SK-MEL-5 (cell line): Measurements from ENCODE around the gene CCPG1. TPM values are rescaled to one million over a fixed set of nuclear protein-coding genes. Genes with fewer than 3 reads are reported as not detected.
A peak's percentile ranks its signal among the peaks of the same experiment; 100 is the strongest.
"Not testable (repeated sequence)": the region's sequence is repeated elsewhere in the genome, so short reads cannot be mapped to it uniquely, and the experiment has no call there.

ENCODE experiments used
- DNase-seq: peaks from one replicate; pipeline ENCODE4 v3.0.0-alpha.2; 2016; ENCODE audit warnings: low read depth, low spot score
- in situ Hi-C: cut with HindIII; loops from 2 replicates; pipeline ENCODE4 v1.10.0; 2016; ENCODE audit warnings: low sequenced_read_pairs, high pct_unique_total_duplicates, low pct_unique_long_range_greater_than_20kb
- polyA plus RNA-seq, 2 experiments: library from polyadenylated mRNA; depleted of rRNA; stranded (reverse); fragments of >200 nt; gene quantifications; 2 replicates each; pipeline ENCODE4 v1.2.3, GENCODE V29; 2015
- total RNA-seq: library from RNA; depleted of rRNA; stranded (reverse); fragments of >200 nt; shearing (Covaris generic); gene quantifications from 2 replicates; pipeline ENCODE4 v1.2.3, GENCODE V29; 2014; rRNA removed

Gene CCPG1
- 61.7 and 69.8 TPM in 2 replicates for total RNA-seq
- polyA plus RNA-seq (2015; cell fraction: cytosol; rRNA removed) = 41.8 and 48.7 TPM in 2 replicates
- 19.9 and 24.5 TPM in 2 replicates for polyA plus RNA-seq (2015; cell fraction: nucleus; rRNA removed)

GRCh38 chr15:55408012-55408928 is at the start of gene CCPG1, which contains the start of gene PIERCE2:
Gene CCPG1 (minus strand): TSS chr15:55408359. CDS start chr15:55389424, 18,935 bp downstream.
Gene PIERCE2 (plus strand): TSS chr15:55408495. CDS start chr15:55408769, 274 bp downstream.
- DNase-seq = peak; percentile 91
- in situ Hi-C loops = no loop called here

- in situ Hi-C loops = no loop called here
- no peak for DNase-seq
Measured at GRCh38 chr15:55457401-55458022, 49.4 kb upstream of the CCPG1 start.

- in situ Hi-C loops, DNase-seq: not testable (repeated sequence)
Measured at GRCh38 chr15:55447030-55447394, 38.9 kb upstream of the CCPG1 start.

- in situ Hi-C loops, DNase-seq: not testable (repeated sequence)
Measured at GRCh38 chr15:55446379-55447029, 38.3 kb upstream of the CCPG1 start.

GRCh38 chr15:55445936-55446335 is 37.8 kb upstream of the CCPG1 start:
- DNase-seq, in situ Hi-C loops: not testable (repeated sequence)

GRCh38 chr15:55443141-55443540 is 35.0 kb upstream of the CCPG1 start:
- in situ Hi-C loops, DNase-seq: not testable (repeated sequence)

- peak; percentile 79 for DNase-seq
- in situ Hi-C loops = no loop called here
Measured at GRCh38 chr15:55434989-55435825, 27.0 kb upstream of the CCPG1 start.

- in situ Hi-C loops = no loop called here
- no peak for DNase-seq
Measured at GRCh38 chr15:55422089-55422488, 13.9 kb upstream of the CCPG1 start.

- DNase-seq = no peak
- in situ Hi-C loops = no loop called here
Measured at GRCh38 chr15:55420171-55420866, 12.2 kb upstream of the CCPG1 start.

- in situ Hi-C loops, DNase-seq: not testable (repeated sequence)
Measured at GRCh38 chr15:55417678-55418077, 9.5 kb upstream of the CCPG1 start.

- DNase-seq = not testable (repeated sequence)
Measured at GRCh38 chr15:55408976-55409375, 817 bp upstream of the CCPG1 start.

GRCh38 chr15:55407498-55408011 is 604 bp downstream of the CCPG1 start:
- in situ Hi-C loops = no loop called here
- DNase-seq = peak; percentile 69

More at GRCh38 chr15:55408976-55409375, 817 bp upstream of the CCPG1 start:
- in situ Hi-C loops = not testable (repeated sequence)

- DNase-seq = peak; percentile 47
- in situ Hi-C loops = no loop called here
Measured at GRCh38 chr15:55403531-55403930, 4.6 kb downstream of the CCPG1 start.

- no peak for DNase-seq
- in situ Hi-C loops = no loop called here
Measured at GRCh38 chr15:55402707-55403106, 5.5 kb downstream of the CCPG1 start.

- in situ Hi-C loops = no loop called here
- no peak for DNase-seq
Measured at GRCh38 chr15:55401786-55402246, 6.3 kb downstream of the CCPG1 start.

- DNase-seq, in situ Hi-C loops: not testable (repeated sequence)
Measured at GRCh38 chr15:55400050-55400449, 8.1 kb downstream of the CCPG1 start.
